GM20000 (cell line): ENCODE data around the gene ANGPTL8.

Source experiments
- DNase-seq: peaks from one replicate; pipeline ENCODE4 v3.0.0; 2012; ENCODE audit warnings: low spot score
- CTCF ChIP-seq: IDR thresholded peaks from 2 replicates; pipeline ENCODE4 v1.5.1; 2012; ENCODE audit warnings: mild to moderate bottlenecking, control low read depth; ENCODE audit errors: extremely low read depth, missing control alignments

ANGPTL8 gene

GRCh38 chr19:11238041-11238440 is 1.4 kb upstream of the ANGPTL8 start:
- DNase-seq = no peak
- no peak for TF ChIP-seq CTCF

GRCh38 chr19:11238781-11239376 is 540 bp upstream of the ANGPTL8 start:
- DNase-seq = no peak
- TF ChIP-seq CTCF = no peak

GRCh38 chr19:11240008-11240444 is 607 bp downstream of the ANGPTL8 start:
- TF ChIP-seq CTCF = no peak

GRCh38 chr19:11242025-11242424 is 2.6 kb downstream of the ANGPTL8 start:
- TF ChIP-seq CTCF = no peak
- DNase-seq = no peak

More at GRCh38 chr19:11240008-11240444, 607 bp downstream of the ANGPTL8 start:
- DNase-seq = no peak

- peak; percentile 98 for DNase-seq
- TF ChIP-seq CTCF = peak; percentile 51
Observed at GRCh38 chr19:11242864-11243797, 3.7 kb downstream of the ANGPTL8 start.

- TF ChIP-seq CTCF = no peak
- no peak for DNase-seq
Observed at GRCh38 chr19:11243798-11244169, 4.4 kb downstream of the ANGPTL8 start.
